Measurements from ENCODE around the gene GRID2IP.

GRCh38 chr7:6528401-6529130 is 22.7 kb downstream of the GRID2IP start:
- TF ChIP-seq CTCF (IDR thresholded peaks at IDR 0.05) (no peak), POLR2A (IDR thresholded peaks at IDR 0.05) (no peak)

Data from uterus (tissue), 2 donors.